ENCODE results near the gene STPG3. TPM values are rescaled to one million over a fixed set of nuclear protein-coding genes. Genes with fewer than 3 reads are reported as not detected.
"Not testable (repeated sequence)": the region's sequence is repeated elsewhere in the genome, so short reads cannot be mapped to it uniquely, and the experiment has no call there.

Gene STPG3
- total RNA-seq, 1 donor from 2014 or later, result not detected

- no peak for DNase-seq (ENCODE audit: low read depth)
These were observed 6.3 kb upstream of the STPG3 start for GRCh38 chr9:137244486-137245449.

- DNase-seq (ENCODE audit: low read depth), result no peak
These were observed 5.3 kb upstream of the STPG3 start for GRCh38 chr9:137245450-137246421.

- no peak for DNase-seq (ENCODE audit: low read depth)
These were observed 3.8 kb upstream of the STPG3 start for GRCh38 chr9:137247135-137247915.

- no peak for DNase-seq (ENCODE audit: low read depth)
These were observed 3.2 kb upstream of the STPG3 start for GRCh38 chr9:137247916-137248175.

DNA sequence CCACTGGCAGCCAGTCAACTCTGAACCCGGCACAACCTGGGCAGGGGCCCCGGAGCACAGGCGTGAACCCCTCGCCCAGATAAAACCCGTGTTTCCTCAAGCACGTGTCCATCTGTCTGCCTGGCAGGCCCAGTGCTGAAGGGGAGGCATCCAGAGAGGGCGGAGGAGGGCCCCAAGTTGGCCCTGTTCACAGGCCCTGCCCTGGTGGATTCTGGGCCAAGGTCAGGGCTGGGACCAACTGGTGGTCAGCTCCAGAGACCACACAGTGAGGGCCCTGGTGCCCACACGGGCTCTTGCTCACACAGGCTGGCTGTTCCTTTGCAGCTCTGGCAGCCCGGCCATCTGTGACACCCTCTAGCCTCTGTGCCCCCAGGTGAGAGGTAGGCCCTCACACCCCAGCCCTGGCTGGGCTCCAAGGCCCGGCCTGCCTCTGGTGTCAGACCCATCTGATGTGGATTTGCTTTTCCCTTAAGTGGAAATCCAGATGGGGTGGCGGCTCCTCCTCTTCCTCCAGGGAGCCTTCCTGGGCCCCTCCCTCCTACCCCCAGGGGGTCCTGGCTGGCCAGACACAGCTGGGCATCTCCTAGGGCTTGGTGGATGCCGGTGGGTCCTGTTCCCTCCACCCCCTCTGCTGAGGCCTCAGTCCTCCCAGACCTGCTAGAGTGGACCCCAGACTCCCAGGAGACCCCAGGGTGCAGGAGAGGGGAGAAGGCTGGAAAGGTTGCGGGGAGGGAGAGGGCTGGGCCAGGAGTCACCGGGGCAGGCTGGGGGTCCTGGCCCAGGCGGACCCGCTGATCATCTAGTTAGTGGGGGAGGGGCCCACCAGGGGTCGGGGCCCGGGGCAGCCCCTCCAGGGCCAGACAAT lies 525 bp upstream of the STPG3 start:
- no peak for DNase-seq (ENCODE audit: low read depth)

DNA sequence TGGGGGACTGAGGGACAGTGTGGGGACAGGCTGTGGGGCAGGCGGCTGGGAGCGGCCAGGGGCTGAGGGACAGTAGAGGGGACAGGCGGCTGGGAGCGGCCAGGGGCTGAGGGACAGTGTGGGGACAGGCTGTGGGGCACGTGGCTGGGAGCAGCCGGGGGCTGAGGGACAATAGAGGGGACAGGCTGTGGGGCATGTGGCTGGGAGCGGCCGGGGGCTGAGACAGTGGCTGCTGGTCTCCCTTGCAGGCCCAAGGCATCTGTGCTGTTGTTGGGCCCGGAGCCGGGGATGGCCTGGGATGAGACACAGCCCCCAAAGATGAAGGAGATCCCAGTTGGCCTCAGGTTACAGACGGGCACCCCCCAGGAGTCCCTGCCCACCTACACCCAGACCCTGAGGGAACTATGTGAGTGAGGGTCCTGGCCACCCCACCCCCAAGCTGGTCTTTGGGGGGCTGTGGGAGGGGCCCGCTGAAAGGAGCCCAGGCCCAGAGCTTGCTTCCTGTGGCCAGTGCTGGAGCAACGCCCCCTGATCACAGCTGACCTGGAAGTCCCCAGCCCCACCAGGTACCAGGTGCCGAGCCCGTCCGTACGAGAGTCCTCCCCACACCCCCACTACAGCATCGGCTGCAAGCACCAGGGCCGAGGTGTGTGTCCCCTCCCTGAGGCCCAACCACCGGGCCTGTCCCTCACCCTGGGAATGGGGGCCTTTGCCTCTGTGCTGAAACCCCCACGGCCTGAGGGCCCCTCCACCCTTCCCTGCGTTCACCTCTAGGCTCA lies 593 bp downstream of the STPG3 start:
- DNase-seq (ENCODE audit: low read depth), result no peak

GRCh38 chr9:137252555-137253506 lies 1.7 kb downstream of the STPG3 start:
- DNase-seq (ENCODE audit: low read depth), result no peak

- peak; percentile 62 for DNase-seq (ENCODE audit: low read depth)
These were observed 2.9 kb downstream of the STPG3 start for GRCh38 chr9:137253717-137254623.

GRCh38 chr9:137254624-137255447 lies 3.8 kb downstream of the STPG3 start, which contains the start of gene NELFB:
NELFB (plus strand) TSS chr9:137255327.
- DNase-seq (ENCODE audit: low read depth), result peak; percentile 88

DNA sequence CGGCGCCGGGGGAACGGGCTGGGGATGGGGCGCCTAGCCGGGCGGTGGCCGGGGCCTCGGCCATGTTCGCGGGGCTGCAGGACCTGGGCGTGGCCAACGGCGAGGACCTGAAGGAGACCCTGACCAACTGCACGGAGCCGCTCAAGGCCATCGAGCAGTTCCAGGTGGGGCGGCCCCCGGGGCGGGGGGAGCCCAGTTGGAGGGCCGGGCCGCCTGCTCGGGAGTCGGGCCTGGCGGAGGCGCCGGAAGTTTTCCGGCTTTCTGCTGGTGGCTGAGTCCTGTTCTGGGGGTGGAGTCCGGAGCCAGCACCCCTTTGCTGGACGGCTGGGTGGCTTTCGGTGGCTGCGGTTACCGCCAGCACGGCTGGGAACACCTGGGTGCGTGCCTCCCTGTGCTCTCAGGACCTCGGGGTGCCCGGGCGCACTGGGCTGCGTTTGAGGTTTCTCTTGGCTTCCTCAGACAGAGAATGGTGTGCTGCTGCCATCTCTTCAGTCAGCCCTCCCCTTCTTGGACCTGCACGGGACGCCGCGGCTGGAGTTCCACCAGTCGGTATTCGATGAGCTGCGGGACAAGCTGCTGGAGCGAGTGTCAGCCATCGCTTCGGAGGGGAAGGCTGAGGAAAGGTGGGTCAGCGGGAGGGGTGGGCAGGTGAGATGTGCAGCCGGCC lies 4.5 kb downstream of the STPG3 start:
- peak; percentile 48 for DNase-seq (ENCODE audit: low read depth)

DNA sequence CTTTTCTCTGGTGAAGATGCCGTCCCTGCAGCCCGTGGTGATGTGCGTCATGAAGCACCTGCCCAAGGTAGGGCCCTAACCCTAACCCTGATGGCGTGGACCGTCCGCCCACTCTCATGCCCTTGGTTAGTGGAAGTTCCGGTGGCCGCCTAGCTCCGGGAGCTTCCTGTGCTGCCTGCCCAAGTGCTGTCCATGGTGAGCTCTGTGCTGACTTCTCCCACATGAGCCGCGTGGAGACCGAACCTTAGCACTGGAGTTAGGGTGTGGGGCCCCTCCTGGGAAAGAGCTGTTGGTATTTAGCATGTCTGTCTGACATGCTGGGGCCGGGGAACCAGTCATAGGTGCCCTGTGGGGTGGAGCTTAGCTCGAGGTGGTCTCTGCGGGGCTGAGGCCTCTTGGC lies 5.3 kb downstream of the STPG3 start:
- DNase-seq (ENCODE audit: low read depth), result no peak

- no peak for DNase-seq (ENCODE audit: low read depth)
These were observed 5.8 kb downstream of the STPG3 start for GRCh38 chr9:137256856-137257255.

- not testable (repeated sequence) for DNase-seq (ENCODE audit: low read depth)
These were observed 11.3 kb downstream of the STPG3 start for GRCh38 chr9:137262173-137262908.

DNA sequence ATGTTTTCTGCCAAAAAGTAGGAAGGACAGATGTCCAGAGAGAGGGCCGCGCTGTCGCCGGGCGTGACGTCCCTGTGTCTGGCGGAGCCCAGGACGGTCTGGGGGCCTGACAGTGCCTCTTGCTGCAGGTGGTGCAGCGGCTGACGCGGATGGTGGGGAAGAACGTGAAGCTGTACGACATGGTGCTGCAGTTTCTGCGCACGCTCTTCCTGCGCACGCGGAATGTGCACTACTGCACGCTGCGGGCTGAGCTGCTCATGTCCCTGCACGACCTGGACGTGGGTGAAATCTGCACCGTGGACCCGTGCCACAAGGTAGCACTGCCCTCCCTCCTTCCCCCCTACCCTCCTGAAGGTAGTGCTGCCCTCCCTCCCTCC lies 11.8 kb downstream of the STPG3 start:
- DNase-seq (ENCODE audit: low read depth), result no peak

- DNase-seq (ENCODE audit: low read depth), result no peak
These were observed 12.4 kb downstream of the STPG3 start for GRCh38 chr9:137263506-137263905.
